ENCODE data around the gene OVCA2.

OVCA2 gene

GRCh38 chr17:2068519-2069051 lies 26.8 kb downstream of the OVCA2 start:
- H3K36me3 Mint-ChIP-seq (ENCODE audit: low read depth): peaks cover 34% of the 10 kb centered on the region
- H3K9me3 Mint-ChIP-seq: no peaks in the 10 kb centered on the region
- H3K27me3 Mint-ChIP-seq (ENCODE audit: low read depth): no peaks in the 10 kb centered on the region
- H3K27ac Mint-ChIP-seq: peak overlapping the region; percentile 88
- H3K4me1 Mint-ChIP-seq (ENCODE audit: low read depth): peaks cover 51% of the 10 kb centered on the region
- no peak overlapping the region for H3K4me3 Mint-ChIP-seq

GRCh38 chr17:2070241-2071023 lies 28.6 kb downstream of the OVCA2 start:
- no peaks in the 10 kb centered on the region for H3K27me3 Mint-ChIP-seq (ENCODE audit: low read depth)
- no peaks in the 10 kb centered on the region for H3K9me3 Mint-ChIP-seq
- H3K27ac Mint-ChIP-seq: peak overlapping the region; percentile 88
- H3K4me3 Mint-ChIP-seq: peak overlapping the region; percentile 41
- peaks cover 45% of the 10 kb centered on the region for H3K4me1 Mint-ChIP-seq (ENCODE audit: low read depth)
- H3K36me3 Mint-ChIP-seq (ENCODE audit: low read depth): peaks cover 23% of the 10 kb centered on the region

- Mint-ChIP-seq H3K4me1 (ENCODE audit: low read depth) (peaks cover 46% of the 10 kb centered on the region), H3K27me3 (ENCODE audit: low read depth) (no peaks in the 10 kb centered on the region), H3K27ac (peak overlapping the region; percentile 88), H3K36me3 (ENCODE audit: low read depth) (peaks cover 20% of the 10 kb centered on the region), H3K4me3 (no peak overlapping the region), H3K9me3 (no peaks in the 10 kb centered on the region)
Measured at GRCh38 chr17:2071024-2071385, 29.2 kb downstream of the OVCA2 start.

GRCh38 chr17:2071455-2072281 lies 29.8 kb downstream of the OVCA2 start:
- peak overlapping the region; percentile 88 for H3K27ac Mint-ChIP-seq
- H3K4me1 Mint-ChIP-seq (ENCODE audit: low read depth): peaks cover 46% of the 10 kb centered on the region
- H3K4me3 Mint-ChIP-seq: no peak overlapping the region
- H3K36me3 Mint-ChIP-seq (ENCODE audit: low read depth): peaks cover 21% of the 10 kb centered on the region
- H3K9me3 Mint-ChIP-seq: no peaks in the 10 kb centered on the region
- H3K27me3 Mint-ChIP-seq (ENCODE audit: low read depth): no peaks in the 10 kb centered on the region

- Mint-ChIP-seq H3K4me1 (ENCODE audit: low read depth) (peaks cover 35% of the 10 kb centered on the region), H3K4me3 (no peak overlapping the region), H3K27ac (no peak overlapping the region), H3K36me3 (ENCODE audit: low read depth) (peaks cover 28% of the 10 kb centered on the region), H3K9me3 (no peaks in the 10 kb centered on the region), H3K27me3 (ENCODE audit: low read depth) (no peaks in the 10 kb centered on the region)
Measured at GRCh38 chr17:2074919-2075318, 33.1 kb downstream of the OVCA2 start.

- Mint-ChIP-seq H3K9me3 (no peaks in the 10 kb centered on the region), H3K36me3 (ENCODE audit: low read depth) (peaks cover 25% of the 10 kb centered on the region), H3K27ac (no peak overlapping the region), H3K4me1 (ENCODE audit: low read depth) (peaks cover 29% of the 10 kb centered on the region), H3K27me3 (ENCODE audit: low read depth) (no peaks in the 10 kb centered on the region), H3K4me3 (no peak overlapping the region)
Measured at GRCh38 chr17:2075336-2076086, 33.7 kb downstream of the OVCA2 start.

- H3K27me3 Mint-ChIP-seq (ENCODE audit: low read depth): no peaks in the 10 kb centered on the region
- no peak overlapping the region for H3K4me3 Mint-ChIP-seq
- peaks cover 21% of the 10 kb centered on the region for H3K4me1 Mint-ChIP-seq (ENCODE audit: low read depth)
- no peak overlapping the region for H3K27ac Mint-ChIP-seq
- H3K9me3 Mint-ChIP-seq: no peaks in the 10 kb centered on the region
- peaks cover 27% of the 10 kb centered on the region for H3K36me3 Mint-ChIP-seq (ENCODE audit: low read depth)
Measured at GRCh38 chr17:2076087-2076984, 34.5 kb downstream of the OVCA2 start.

- H3K27me3 Mint-ChIP-seq (ENCODE audit: low read depth): no peaks in the 10 kb centered on the region
- peaks cover 31% of the 10 kb centered on the region for H3K36me3 Mint-ChIP-seq (ENCODE audit: low read depth)
- H3K4me3 Mint-ChIP-seq: no peak overlapping the region
- H3K27ac Mint-ChIP-seq: no peak overlapping the region
- peaks cover 23% of the 10 kb centered on the region for H3K4me1 Mint-ChIP-seq (ENCODE audit: low read depth)
- no peaks in the 10 kb centered on the region for H3K9me3 Mint-ChIP-seq
Measured at GRCh38 chr17:2077040-2077439, 35.2 kb downstream of the OVCA2 start.

GRCh38 chr17:2081564-2081963 lies 39.7 kb downstream of the OVCA2 start:
- no peaks in the 10 kb centered on the region for H3K27me3 Mint-ChIP-seq (ENCODE audit: low read depth)
- no peaks in the 10 kb centered on the region for H3K9me3 Mint-ChIP-seq
- peaks cover 45% of the 10 kb centered on the region for H3K4me1 Mint-ChIP-seq (ENCODE audit: low read depth)
- peaks cover 40% of the 10 kb centered on the region for H3K36me3 Mint-ChIP-seq (ENCODE audit: low read depth)
- no peak overlapping the region for H3K4me3 Mint-ChIP-seq
- H3K27ac Mint-ChIP-seq: peak overlapping the region; percentile 67

- Mint-ChIP-seq H3K4me3 (no peak overlapping the region), H3K9me3 (no peaks in the 10 kb centered on the region), H3K36me3 (ENCODE audit: low read depth) (peaks cover 38% of the 10 kb centered on the region), H3K27me3 (ENCODE audit: low read depth) (no peaks in the 10 kb centered on the region), H3K4me1 (ENCODE audit: low read depth) (peaks cover 52% of the 10 kb centered on the region), H3K27ac (peak overlapping the region; percentile 67)
Measured at GRCh38 chr17:2082003-2082781, 40.4 kb downstream of the OVCA2 start.

- H3K9me3 Mint-ChIP-seq: no peaks in the 10 kb centered on the region
- peaks cover 57% of the 10 kb centered on the region for H3K4me1 Mint-ChIP-seq (ENCODE audit: low read depth)
- no peaks in the 10 kb centered on the region for H3K27me3 Mint-ChIP-seq (ENCODE audit: low read depth)
- H3K27ac Mint-ChIP-seq: peak overlapping the region; percentile 67
- H3K36me3 Mint-ChIP-seq (ENCODE audit: low read depth): peaks cover 29% of the 10 kb centered on the region
- no peak overlapping the region for H3K4me3 Mint-ChIP-seq
Measured at GRCh38 chr17:2083613-2084035, 41.8 kb downstream of the OVCA2 start.

- Mint-ChIP-seq H3K4me1 (ENCODE audit: low read depth) (peaks cover 62% of the 10 kb centered on the region), H3K9me3 (no peaks in the 10 kb centered on the region), H3K4me3 (peak overlapping the region; percentile 28), H3K27me3 (ENCODE audit: low read depth) (no peaks in the 10 kb centered on the region), H3K27ac (peak overlapping the region; percentile 67), H3K36me3 (ENCODE audit: low read depth) (peaks cover 25% of the 10 kb centered on the region)
Measured at GRCh38 chr17:2084036-2084765, 42.4 kb downstream of the OVCA2 start.
